Upper lobe of left lung (tissue), 6 donors: ENCODE results near the gene IQUB. TPM values are rescaled to one million over a fixed set of nuclear protein-coding genes. Genes with fewer than 3 reads are reported as not detected.
"Not testable (repeated sequence)": the region's sequence is repeated elsewhere in the genome, so short reads cannot be mapped to it uniquely, and the experiment has no call there.

Source experiments
- ATAC-seq, 2 donors: fragments of 200-7000 bp; cut with Tn5 transposase; one replicate each; pipeline ENCODE4 v1.9.1; 2022; ENCODE audit warnings: mild to moderate bottlenecking in 2 of 2, moderate library complexity in 2 of 2; ENCODE audit not compliant: low FRiP score in 2 of 2
- DNase-seq, 2 donors: peaks; one replicate each; pipeline ENCODE4 v3.0.0-alpha.2; 2019 to 2020
- H3K27ac ChIP-seq, 4 donors: fragments of 200-600 bp; sonication (generic); one replicate each; pipeline ENCODE4 v1.5.1; 2016 to 2019
- H3K27me3 ChIP-seq, 4 donors: fragments of 200-600 bp; sonication (generic); one replicate each; pipeline ENCODE4 v1.5.1; 2017 to 2019
- H3K36me3 ChIP-seq, 4 donors: fragments of 200-600 bp; sonication (generic); one replicate each; pipeline ENCODE4 v1.5.1; 2016 to 2019
- H3K4me1 ChIP-seq, 4 donors: fragments of 200-600 bp; sonication (generic); one replicate each; pipeline ENCODE4 v1.5.1; 2018 to 2019
- H3K4me3 ChIP-seq, 4 donors: fragments of 200-600 bp; sonication (generic); one replicate each; pipeline ENCODE4 v1.5.1; 2017 to 2019; ENCODE audit warnings: mild to moderate bottlenecking in 2 of 4, moderate library complexity in 1 of 4
- H3K9me3 ChIP-seq, 4 donors: fragments of 200-600 bp; sonication (generic); one replicate each; pipeline ENCODE4 v1.5.1; 2018 to 2019
- CTCF ChIP-seq, 6 experiments: fragments of 450-650 bp in 4 of 6; fragments of 200-600 bp in 2 of 6; sonication (generic) in 2 of 6; IDR thresholded peaks; one replicate each; pipeline ENCODE4 v1.5.1; 2016 to 2019; ENCODE audit warnings: antibody characterized with exemption in 6 of 6
- EP300 ChIP-seq, 4 donors: sonication (generic); formaldehyde crosslinking; IDR thresholded peaks; one replicate each; pipeline ENCODE4 v1.5.1; 2017; ENCODE audit warnings: antibody characterized with exemption in 4 of 4, control low read depth in 2 of 4
- POLR2A ChIP-seq, 4 donors: fragments of 450-650 bp; IDR thresholded peaks; one replicate each; pipeline ENCODE4 v1.5.1; 2016 to 2017; ENCODE audit warnings: antibody characterized with exemption in 4 of 4, mild to moderate bottlenecking in 2 of 4
- POLR2AphosphoS5 ChIP-seq, 2 donors: sonication (generic); formaldehyde crosslinking; IDR thresholded peaks; one replicate each; pipeline ENCODE4 v1.5.1; 2017; ENCODE audit warnings: antibody characterized with exemption in 2 of 2
- WGBS, 2 donors: methylation state at CpG; one replicate each; pipeline ENCODE4 v1.1.5; 2017 to 2018; 5-methylcytosine and 5-hydroxymethylcytosine counted together
- total RNA-seq, 6 donors: library from RNA; depleted of rRNA in 4 of 6; stranded (reverse); fragments of >200 nt in 4 of 6; gene quantifications; one replicate each; pipeline versions ENCODE4 v1.1.0 to v1.2.1, GENCODE V29; 2016 to 2021
- donor health status: DM: no; HTN: no; CAD: no; lungs with moderate emphysema.
- donor health status: DM: no; HTN: yes; CAD: no; lungs with severe emphysema.

The IQUB gene
- total RNA-seq, 6 donors from 2014 or later = 0.66 to 19.7 (median 2.0) TPM

- TF ChIP-seq CTCF (IDR thresholded peaks at IDR 0.05) (no peak), POLR2A (IDR thresholded peaks at IDR 0.05) (no peak), EP300 (IDR thresholded peaks at IDR 0.05) (no peak), POLR2AphosphoS5 (IDR thresholded peaks at IDR 0.05) (no peak)
- Histone ChIP-seq H3K36me3 (no peaks in the 10 kb centered on the region), H3K4me3 (no peak overlapping the region), H3K27me3 (no peaks in the 10 kb centered on the region), H3K4me1 (peaks cover 0 to 4% (median 2%) of the 10 kb centered on the region in 4 donors), H3K9me3 (no peaks in the 10 kb centered on the region), H3K27ac (no peak overlapping the region)
- WGBS, 2 donors = 94 to 98% methylated on average over 5 of the region's 5 CpGs
- no peak for ATAC-seq
- no peak for DNase-seq
Observed at GRCh38 chr7:123528265-123528664, 6.1 kb downstream of the IQUB start.

- not testable (repeated sequence) for DNase-seq, H3K4me1 ChIP-seq, H3K27me3 ChIP-seq, ATAC-seq, H3K27ac ChIP-seq, H3K36me3 ChIP-seq, H3K9me3 ChIP-seq, H3K4me3 ChIP-seq
- whole genome bisulfite sequencing, 2 donors = 97 to 100% methylated on average over 9 to 24 of the region's 24 CpGs
Observed at GRCh38 chr7:123527712-123528225, 6.6 kb downstream of the IQUB start.

GRCh38 chr7:123526533-123526932 lies 7.9 kb downstream of the IQUB start:
- H3K9me3 ChIP-seq, H3K27me3 ChIP-seq, H3K36me3 ChIP-seq, ATAC-seq, DNase-seq, H3K4me3 ChIP-seq, H3K27ac ChIP-seq, H3K4me1 ChIP-seq: not testable (repeated sequence)
- WGBS, 2 donors = 93 to 96% methylated on average over 6 of the region's 7 CpGs

- Histone ChIP-seq H3K27ac (no peak overlapping the region), H3K36me3 (no peaks in the 10 kb centered on the region), H3K4me3 (no peak overlapping the region), H3K4me1 (no peaks in the 10 kb centered on the region), H3K27me3 (no peaks in the 10 kb centered on the region), H3K9me3 (no peaks in the 10 kb centered on the region)
- 67 to 81% methylated on average over 2 of the region's 2 CpGs for WGBS, 2 donors
- no peak for TF ChIP-seq EP300 (IDR thresholded peaks at IDR 0.05)
- TF ChIP-seq CTCF (IDR thresholded peaks at IDR 0.05) = no peak
- TF ChIP-seq POLR2AphosphoS5 (IDR thresholded peaks at IDR 0.05) = no peak
- no peak for TF ChIP-seq POLR2A (IDR thresholded peaks at IDR 0.05)
- DNase-seq = no peak
- no peak for ATAC-seq
Observed at GRCh38 chr7:123522066-123522465, 12.3 kb downstream of the IQUB start.

- Histone ChIP-seq H3K27ac (no peak overlapping the region), H3K4me1 (no peaks in the 10 kb centered on the region), H3K9me3 (no peaks in the 10 kb centered on the region), H3K4me3 (no peak overlapping the region), H3K27me3 (no peaks in the 10 kb centered on the region), H3K36me3 (no peaks in the 10 kb centered on the region)
- DNase-seq (no peak), ATAC-seq (peak in 1 of 2 donors; percentile 24)
- TF ChIP-seq EP300 (IDR thresholded peaks at IDR 0.05) (no peak), POLR2A (IDR thresholded peaks at IDR 0.05) (no peak), CTCF (IDR thresholded peaks at IDR 0.05) (no peak), POLR2AphosphoS5 (IDR thresholded peaks at IDR 0.05) (no peak)
- whole genome bisulfite sequencing, 2 donors = 64 to 100% methylated on average over 1 to 2 of the region's 2 CpGs
Observed at GRCh38 chr7:123505221-123505620, 29.2 kb downstream of the IQUB start.

- Histone ChIP-seq H3K27me3 (no peaks in the 10 kb centered on the region), H3K9me3 (no peaks in the 10 kb centered on the region), H3K27ac (no peak overlapping the region), H3K36me3 (no peaks in the 10 kb centered on the region), H3K4me3 (no peak overlapping the region), H3K4me1 (no peaks in the 10 kb centered on the region)
- TF ChIP-seq POLR2A (IDR thresholded peaks at IDR 0.05) (no peak), EP300 (IDR thresholded peaks at IDR 0.05) (no peak), CTCF (IDR thresholded peaks at IDR 0.05) (no peak), POLR2AphosphoS5 (IDR thresholded peaks at IDR 0.05) (no peak)
- 89 to 94% methylated on average over 5 of the region's 5 CpGs for WGBS, 2 donors
- ATAC-seq = no peak
- no peak for DNase-seq
Observed at GRCh38 chr7:123502201-123502600, 32.2 kb downstream of the IQUB start.
